K562 (cell line): ENCODE measurements around the gene GRB10. TPM values are rescaled to one million over a fixed set of nuclear protein-coding genes. Genes with fewer than 3 reads are reported as not detected.

Source experiments
- ATAC-seq: fragments of 200-7000 bp; cut with Tn5 transposase; 3 replicates; pipeline ENCODE4 v1.9.1; 2020; ENCODE audit warnings: moderate library complexity
- BruUV-seq: library from RNA; stranded (reverse); fragments of 400-500 nt; replicated peaks from 2 replicates; lab custom pipeline; 2021; lab: Mats Ljungman, UMichigan
- CTCF ChIA-PET: fragments of 300-600 bp; formaldehyde crosslinking; extraction: SDS; loops from one replicate; lab custom pipeline; 2021; ENCODE audit warnings: low intra/inter-chr PET ratio; lab: Yijun Ruan, JAX
- POLR2A ChIA-PET: fragments of 300-600, 350-650 bp; sonication (Branson Sonifier 250); formaldehyde crosslinking; extraction: SDS; loops from one replicate; lab custom pipeline; 2021; ENCODE audit warnings: antibody characterized with exemption, inconsistent platforms; lab: Yijun Ruan, JAX
- DNase-seq, 4 experiments: peaks; one replicate each; pipeline versions ENCODE4 v3.0.0 to v3.0.0-alpha.2; 2011 to 2018; ENCODE audit warnings: low spot score in 3 of 4, mixed read lengths in 3 of 4; ENCODE audit errors: extremely low read depth in 1 of 4
- FAIRE-seq: peaks from 2 replicates; lab custom pipeline; 2011; peaks lifted over from hg19 to GRCh38; lab: Jason Lieb, UNC
- H2AFZ ChIP-seq: 2 replicates; pipeline ENCODE4 v1.6.0; 2011; ENCODE audit warnings: low read depth, low read length, control low read depth, inconsistent platforms
- H3K27ac ChIP-seq: fragments of 200-600 bp; 3 replicates; pipeline ENCODE4 v1.8.0; 2011; ENCODE audit warnings: low read depth, mild to moderate bottlenecking, control low read depth, inconsistent platforms, low read length, moderate library complexity, mixed read lengths; ENCODE audit errors: extremely low read depth
- H3K27me3 ChIP-seq, 2 experiments: fragments of 300-600 bp in 1 of 2; 2 replicates in 1 of 2; 3 replicates in 1 of 2; pipeline versions ENCODE4 v1.6.0 to v1.8.0; 2011; ENCODE audit warnings: inconsistent platforms in 2 of 2, low read length in 2 of 2, mild to moderate bottlenecking in 1 of 2, mixed read lengths in 1 of 2, moderate library complexity in 1 of 2; ENCODE audit not compliant: control insufficient read depth in 2 of 2, insufficient read depth in 2 of 2
- H3K36me3 ChIP-seq: fragments of 300-600 bp; 3 replicates; pipeline ENCODE4 v1.8.0; 2011; ENCODE audit warnings: mild to moderate bottlenecking, low read length, inconsistent platforms; ENCODE audit not compliant: control insufficient read depth, insufficient read depth
- H3K4me1 ChIP-seq, 2 experiments: fragments of 200-600 bp in 1 of 2; replicated peaks in 1 of 2; 2 replicates in 1 of 2; 3 replicates in 1 of 2; pipeline versions ENCODE4 v1.5.1 to v1.8.0; 2011; ENCODE audit warnings: inconsistent platforms in 2 of 2, low read length in 2 of 2, mild to moderate bottlenecking in 1 of 2, mixed read lengths in 1 of 2, moderate library complexity in 1 of 2; ENCODE audit not compliant: control insufficient read depth in 2 of 2, insufficient read depth in 2 of 2
- H3K4me2 ChIP-seq: 2 replicates; pipeline ENCODE4 v1.6.1; 2011; ENCODE audit warnings: low read length, control low read depth, inconsistent platforms, mixed read lengths; ENCODE audit not compliant: insufficient read depth
- H3K4me3 ChIP-seq: fragments of 200-600 bp; sonication (generic), shearing (Covaris generic); 2 replicates; pipeline ENCODE4 v1.5.1; 2016; ENCODE audit warnings: control low read depth, inconsistent platforms
- H3K79me2 ChIP-seq: fragments of 200-600 bp; 3 replicates; pipeline ENCODE4 v1.8.0; 2011; ENCODE audit warnings: low read length, inconsistent platforms; ENCODE audit not compliant: control insufficient read depth, insufficient read depth
- H3K9ac ChIP-seq, 2 experiments: 2 replicates each; pipeline versions ENCODE4 v1.6.0 to v1.6.1; 2011; ENCODE audit warnings: low read depth in 2 of 2, low read length in 2 of 2, control low read depth in 1 of 2, inconsistent platforms in 1 of 2, mild to moderate bottlenecking in 1 of 2, mixed read lengths in 1 of 2; ENCODE audit not compliant: insufficient read depth in 1 of 2
- H3K9me1 ChIP-seq: one replicate; pipeline ENCODE4 v1.6.0; 2011; ENCODE audit warnings: inconsistent platforms, mild to moderate bottlenecking, low read length, moderate library complexity; ENCODE audit not compliant: control insufficient read depth, insufficient read depth
- H3K9me3 ChIP-seq: replicated peaks from 2 replicates; pipeline ENCODE4 v1.5.1; 2011; ENCODE audit warnings: low read depth, low read length, inconsistent platforms; ENCODE audit not compliant: control insufficient read depth, insufficient read depth
- H4K20me1 ChIP-seq: replicated peaks from 2 replicates; pipeline ENCODE4 v1.6.1; 2011; ENCODE audit warnings: low read length, inconsistent platforms, mixed read lengths; ENCODE audit not compliant: control insufficient read depth, insufficient read depth
- NR2F6 ChIP-seq: fragments of 450-650 bp; formaldehyde crosslinking; IDR thresholded peaks from 2 replicates; pipeline ENCODE4 v1.4.0; 2020; ENCODE audit warnings: mild to moderate bottlenecking
- PHF21A ChIP-seq: fragments of 450-650 bp; IDR thresholded peaks from 2 replicates; pipeline ENCODE4 v1.6.1; 2017; ENCODE audit warnings: low read depth, borderline replicate concordance
- POLR2B ChIP-seq: fragments of 450-650 bp; IDR thresholded peaks from 2 replicates; pipeline ENCODE4 v1.6.1; 2018; ENCODE audit warnings: low read depth; ENCODE audit not compliant: partially characterized antibody
- POLR2G ChIP-seq: fragments of 200-400 bp; formaldehyde crosslinking; IDR thresholded peaks from 2 replicates; pipeline ENCODE4 v1.6.1; 2017; ENCODE audit warnings: low read depth, mild to moderate bottlenecking, antibody characterized with exemption, low read length, moderate library complexity
- RBFOX2 ChIP-seq: fragments of 200-400 bp; formaldehyde crosslinking; IDR thresholded peaks from 2 replicates; pipeline ENCODE4 v1.6.1; 2017; ENCODE audit warnings: low read depth, mild to moderate bottlenecking, low read length, moderate library complexity
- SRSF1 ChIP-seq: fragments of 200-400 bp; formaldehyde crosslinking; IDR thresholded peaks from 2 replicates; pipeline ENCODE4 v1.6.1; 2017; ENCODE audit warnings: mild to moderate bottlenecking, low read depth, low read length, moderate library complexity
- ZNF316 ChIP-seq: fragments of 450-650 bp; IDR thresholded peaks from 2 replicates; pipeline ENCODE4 v1.6.1; 2016
- WGBS: fragments of 100-300 bp; shearing (Covaris generic); methylation state at CpG from one replicate; pipeline ENCODE4 v1.1.6; 2016; ENCODE audit warnings: low coverage, mixed read lengths; ENCODE audit not compliant: insufficient coverage; ENCODE audit errors: missing lambda C conversion rate; 5-methylcytosine and 5-hydroxymethylcytosine counted together
- in situ Hi-C: fragments of 300-500 bp; cut with MboI; formaldehyde crosslinking; loops from 4 replicates; pipeline ENCODE4 v1.15.0; 2018; ENCODE audit warnings: inconsistent platforms, mixed read lengths
- intact Hi-C: fragments of 100-400 bp; cut with micrococcal nuclease; formaldehyde crosslinking; loops from 2 replicates; pipeline ENCODE4 v1.14.2; 2022
- polyA plus RNA-seq, 8 experiments: library from polyadenylated mRNA; depleted of rRNA in 4 of 8; stranded (reverse) in 5 of 8; unstranded in 3 of 8; fragments of >200 nt; fragmentation: Nextera tagmentation in 2 of 8; fragmentation: Illumina TruSeq in 1 of 8; extraction: Ambion mirVana in 2 of 8; extraction: Trizol in 1 of 8; gene quantifications; 2 replicates each; pipeline versions ENCODE4 v1.2.1 to v1.2.3, GENCODE V29; 2011 to 2014; ENCODE audit warnings: inconsistent platforms in 1 of 8, missing spikeins in 1 of 8
- total RNA-seq, 7 experiments: library from RNA; depleted of rRNA in 6 of 7; stranded (reverse); fragments of >200 nt in 6 of 7; fragmentation: Illumina TruSeq in 2 of 7; extraction: Trizol in 2 of 7; gene quantifications; 2 replicates each; pipeline versions ENCODE4 v1.2.1 to v1.2.3, GENCODE V29; 2011 to 2021; ENCODE audit warnings: low replicate concordance in 1 of 7
- TF ChIP-seq, protein P1 (sequence below): fragments of 150-350 bp; conservative IDR thresholded peaks from 2 replicates; pipeline ENCODE4 v1.6.1; 2014; ENCODE audit warnings: low read length

Gene GRB10
- total and polyA plus RNA-seq, 9 of the 15 experiments (the other 6 are each of a cell fraction or from before 2014, with no cell fraction given), result 8.9 to 88.5 (median 40.7) TPM

DNA sequence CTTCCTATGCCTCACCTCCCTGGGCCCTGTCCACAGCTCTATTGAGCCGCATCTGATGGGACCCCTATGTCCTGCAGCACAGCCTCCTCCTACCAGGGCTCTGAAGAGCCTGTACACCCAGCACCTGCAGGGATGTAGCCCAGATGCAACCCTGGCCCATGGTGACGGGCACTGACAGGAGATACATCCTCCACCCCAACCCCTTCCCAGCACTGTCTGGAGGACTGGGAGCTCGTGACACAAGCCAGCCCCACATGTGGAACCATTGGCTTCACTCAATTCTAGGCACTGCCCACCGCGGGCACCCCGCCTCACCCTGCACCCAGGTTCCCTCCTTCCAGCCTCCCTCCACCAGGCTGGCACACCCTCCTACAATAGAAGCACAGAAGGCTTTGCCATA is 2.6 kb upstream of the GRB10 start (continued):
- TF ChIP-seq, protein P1, sequence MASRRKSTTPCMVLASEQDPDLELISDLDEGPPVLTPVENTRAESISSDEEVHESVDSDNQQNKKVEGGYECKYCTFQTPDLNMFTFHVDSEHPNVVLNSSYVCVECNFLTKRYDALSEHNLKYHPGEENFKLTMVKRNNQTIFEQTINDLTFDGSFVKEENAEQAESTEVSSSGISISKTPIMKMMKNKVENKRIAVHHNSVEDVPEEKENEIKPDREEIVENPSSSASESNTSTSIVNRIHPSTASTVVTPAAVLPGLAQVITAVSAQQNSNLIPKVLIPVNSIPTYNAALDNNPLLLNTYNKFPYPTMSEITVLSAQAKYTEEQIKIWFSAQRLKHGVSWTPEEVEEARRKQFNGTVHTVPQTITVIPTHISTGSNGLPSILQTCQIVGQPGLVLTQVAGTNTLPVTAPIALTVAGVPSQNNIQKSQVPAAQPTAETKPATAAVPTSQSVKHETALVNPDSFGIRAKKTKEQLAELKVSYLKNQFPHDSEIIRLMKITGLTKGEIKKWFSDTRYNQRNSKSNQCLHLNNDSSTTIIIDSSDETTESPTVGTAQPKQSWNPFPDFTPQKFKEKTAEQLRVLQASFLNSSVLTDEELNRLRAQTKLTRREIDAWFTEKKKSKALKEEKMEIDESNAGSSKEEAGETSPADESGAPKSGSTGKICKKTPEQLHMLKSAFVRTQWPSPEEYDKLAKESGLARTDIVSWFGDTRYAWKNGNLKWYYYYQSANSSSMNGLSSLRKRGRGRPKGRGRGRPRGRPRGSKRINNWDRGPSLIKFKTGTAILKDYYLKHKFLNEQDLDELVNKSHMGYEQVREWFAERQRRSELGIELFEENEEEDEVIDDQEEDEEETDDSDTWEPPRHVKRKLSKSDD, result no peak
- TF ChIP-seq SRSF1, result no peak
- TF ChIP-seq RBFOX2, result peak; percentile 39; the same call in 1 of the 2 replicates
- no peak for TF ChIP-seq POLR2B
- TF ChIP-seq POLR2G, result 0 out of 2 replicates have a peak, but pooled peaks have one; percentile 15
- no peak for TF ChIP-seq ZNF316
- no peak for TF ChIP-seq PHF21A
- TF ChIP-seq, all 486 proteins: peak for 2

DNA sequence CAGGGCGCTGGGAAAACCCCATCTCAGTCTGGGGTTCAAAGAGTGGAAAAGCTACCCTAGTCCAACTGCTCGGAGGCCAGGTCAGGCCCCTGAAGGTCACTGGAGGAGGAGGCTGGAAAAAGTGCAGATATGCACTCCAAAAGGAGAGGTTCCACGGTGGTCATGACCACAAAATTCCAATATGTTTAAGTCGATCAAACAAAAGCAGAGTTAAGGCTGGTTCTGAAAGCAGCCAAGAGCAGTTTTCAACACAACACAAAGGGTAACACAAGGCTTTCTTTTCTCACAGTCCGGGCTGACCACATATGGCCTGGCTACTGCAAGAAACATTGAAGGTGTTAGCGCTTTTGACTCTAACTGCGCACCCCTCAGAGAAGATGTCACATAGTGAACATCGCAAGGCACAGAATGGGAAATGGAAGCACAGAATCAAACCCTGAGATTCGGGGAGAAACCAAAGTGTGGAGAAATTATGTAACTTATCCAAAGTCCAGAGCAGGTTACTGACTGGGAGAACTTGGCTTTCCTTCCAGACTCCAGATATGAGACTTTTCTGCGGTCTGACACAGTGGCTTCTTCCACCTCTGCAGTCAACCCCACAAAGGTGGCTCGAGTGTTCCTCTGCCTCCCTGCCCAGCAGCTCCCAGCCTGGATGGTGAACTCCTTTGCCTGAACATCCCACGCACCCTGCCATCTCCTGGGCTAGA is 1.3 kb upstream of the GRB10 start:
- H3K79me2 ChIP-seq, result peaks cover 96% of the 10 kb centered on the region
- ATAC-seq (no peak), FAIRE-seq (peak; percentile 42)

More for the DNA sequence above, 1.3 kb upstream of the GRB10 start:
- Histone ChIP-seq H3K27ac (no peak overlapping the region), H3K9ac (peak overlapping the region in 1 of 2 experiments; percentile 65; a peak in 2 of 4 replicates), H2AFZ (no peak overlapping the region), H3K4me2 (no peak overlapping the region; the same call in 1 of the 2 replicates), H3K4me3 (no peak overlapping the region), H3K9me1 (peaks cover 22% of the 10 kb centered on the region), H3K27me3 (no peaks in the 10 kb centered on the region), H3K36me3 (peaks cover 10% of the 10 kb centered on the region; the same call in 2 of the 3 replicates), H4K20me1 (peaks cover 71% of the 10 kb centered on the region), H3K9me3 (no peaks in the 10 kb centered on the region), H3K4me1 (peaks cover 4 to 28% of the 10 kb centered on the region in 2 experiments; a peak in 4 of 5 replicates)
- CTCF ChIA-PET, result no interaction called here
- 85% methylated on average over 12 of the region's 12 CpGs for WGBS
- intact Hi-C loops (no loop called here), in situ Hi-C loops (no loop called here)
- no peak for DNase-seq
- no TSS peak for BruUV-seq
- TF ChIP-seq NR2F6, result no peak
- POLR2A ChIA-PET, result interaction anchor here (0.6 to 1.4 kb wide), 3 partner anchors 8 to 206 kb away, joined by 3 to 4 read pairs (median 4); no protein-coding TSS in a partner anchor
